Hippocampal formation (tissue), 2 donors: Measurements from ENCODE around the gene ASTN2.

ENCODE experiments used
- DNase-seq, 2 donors: peaks; one replicate each; lab custom pipeline; 2025; lab: John Stamatoyannopoulos, UW

Gene ASTN2

DNA sequence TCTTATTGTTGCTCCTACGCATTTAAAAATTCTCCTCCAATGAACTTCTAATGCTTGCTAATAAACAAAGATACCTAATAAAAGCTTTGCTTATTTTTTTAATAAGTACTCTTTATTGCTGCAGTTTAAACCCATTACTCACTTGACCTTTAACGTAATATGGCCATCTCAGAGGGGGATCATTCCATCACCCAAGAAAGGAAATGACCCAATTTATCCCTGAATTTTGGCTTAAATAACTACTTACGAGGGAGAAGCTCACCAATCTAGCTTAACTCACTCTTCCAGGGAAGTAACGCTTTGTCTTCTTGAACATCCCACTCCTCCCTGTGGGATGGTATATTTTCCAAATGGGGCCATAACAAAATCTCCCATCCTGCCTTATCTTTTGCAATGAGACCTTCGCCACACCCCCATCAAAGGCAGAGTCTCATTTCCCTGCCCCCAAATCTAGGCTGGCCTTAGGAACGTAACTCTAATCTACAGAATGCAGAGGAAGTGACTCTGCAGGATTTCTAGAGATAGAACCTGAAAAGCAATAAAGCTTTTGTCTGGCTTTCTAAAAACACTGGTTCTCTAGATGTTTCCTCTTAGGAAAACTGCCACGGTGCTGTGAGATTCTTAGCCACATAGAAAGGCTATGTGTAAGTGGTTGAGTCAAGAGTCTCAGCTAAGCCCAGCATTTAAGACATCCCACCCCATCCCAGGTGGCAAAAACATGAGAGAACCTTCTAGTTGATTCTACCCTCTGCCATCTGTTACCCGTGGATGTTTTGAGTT, 310.0 kb downstream of the ASTN2 start:
- DNase-seq = no peak

- no peak for DNase-seq
These were observed 310.7 kb downstream of the ASTN2 start for GRCh38 chr9:117104206-117104605.

- DNase-seq = no peak
These were observed 311.3 kb downstream of the ASTN2 start for GRCh38 chr9:117103438-117104110.

DNA sequence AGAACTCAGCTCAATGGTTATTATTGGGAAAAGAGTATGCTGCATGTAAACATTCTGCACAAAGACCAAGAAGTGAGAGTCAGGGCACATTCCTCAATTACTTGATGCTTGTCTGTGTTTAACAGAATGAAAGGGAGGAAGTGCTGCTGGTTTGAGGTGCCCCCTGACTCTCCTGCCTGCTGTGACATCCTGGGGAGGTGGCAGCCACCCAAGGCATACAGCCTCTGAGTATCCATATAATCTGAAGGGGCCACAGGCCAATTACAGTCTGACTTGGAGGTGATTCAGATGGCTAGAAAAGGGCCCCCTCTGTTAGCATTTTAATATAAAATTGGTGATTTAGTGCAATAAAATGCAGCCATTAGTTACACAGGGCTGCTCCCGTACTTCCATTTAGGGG, 313.8 kb downstream of the ASTN2 start:
- DNase-seq = no peak

- DNase-seq = no peak
These were observed 316.5 kb downstream of the ASTN2 start for GRCh38 chr9:117098331-117098730.

DNA sequence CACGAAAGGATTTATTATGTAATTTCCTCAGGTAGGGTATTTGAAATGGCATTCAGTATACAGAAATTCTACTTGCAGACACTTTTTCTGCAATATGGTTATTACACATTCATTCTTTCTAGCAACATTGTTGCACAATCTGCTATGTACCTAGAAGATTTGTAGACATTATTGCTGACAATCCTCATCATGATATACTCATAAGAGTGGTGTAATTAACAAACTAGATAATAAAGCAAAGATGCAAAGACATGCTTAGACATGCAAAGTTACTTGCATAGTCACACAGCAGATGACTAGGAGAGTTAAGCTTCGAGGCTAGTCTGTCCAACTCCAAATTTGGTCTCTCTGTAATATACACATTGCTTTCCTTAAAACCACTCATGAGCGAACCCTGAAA, 317.1 kb downstream of the ASTN2 start:
- DNase-seq = no peak

DNA sequence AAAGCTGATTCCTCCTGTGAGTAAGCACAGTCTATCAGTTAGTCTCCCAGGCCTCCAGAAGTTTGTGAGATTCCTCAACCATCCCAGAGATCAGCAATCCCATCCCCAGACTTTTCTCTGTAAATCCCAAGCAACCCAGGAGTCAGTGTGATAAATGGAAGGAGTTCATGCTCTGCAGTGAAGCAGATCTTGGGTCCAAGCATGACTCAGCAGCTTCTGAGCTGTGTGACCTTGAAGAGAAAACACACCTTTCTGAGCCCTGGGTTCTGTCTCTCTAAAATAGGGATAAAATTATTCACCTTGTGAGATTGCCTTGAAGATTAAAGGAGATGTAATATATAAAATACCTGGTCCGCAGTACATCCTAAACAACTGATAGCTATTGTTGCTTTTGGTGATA, 318.7 kb downstream of the ASTN2 start:
- no peak for DNase-seq

GRCh38 chr9:117095081-117095480, 319.8 kb downstream of the ASTN2 start:
- no peak for DNase-seq

DNA sequence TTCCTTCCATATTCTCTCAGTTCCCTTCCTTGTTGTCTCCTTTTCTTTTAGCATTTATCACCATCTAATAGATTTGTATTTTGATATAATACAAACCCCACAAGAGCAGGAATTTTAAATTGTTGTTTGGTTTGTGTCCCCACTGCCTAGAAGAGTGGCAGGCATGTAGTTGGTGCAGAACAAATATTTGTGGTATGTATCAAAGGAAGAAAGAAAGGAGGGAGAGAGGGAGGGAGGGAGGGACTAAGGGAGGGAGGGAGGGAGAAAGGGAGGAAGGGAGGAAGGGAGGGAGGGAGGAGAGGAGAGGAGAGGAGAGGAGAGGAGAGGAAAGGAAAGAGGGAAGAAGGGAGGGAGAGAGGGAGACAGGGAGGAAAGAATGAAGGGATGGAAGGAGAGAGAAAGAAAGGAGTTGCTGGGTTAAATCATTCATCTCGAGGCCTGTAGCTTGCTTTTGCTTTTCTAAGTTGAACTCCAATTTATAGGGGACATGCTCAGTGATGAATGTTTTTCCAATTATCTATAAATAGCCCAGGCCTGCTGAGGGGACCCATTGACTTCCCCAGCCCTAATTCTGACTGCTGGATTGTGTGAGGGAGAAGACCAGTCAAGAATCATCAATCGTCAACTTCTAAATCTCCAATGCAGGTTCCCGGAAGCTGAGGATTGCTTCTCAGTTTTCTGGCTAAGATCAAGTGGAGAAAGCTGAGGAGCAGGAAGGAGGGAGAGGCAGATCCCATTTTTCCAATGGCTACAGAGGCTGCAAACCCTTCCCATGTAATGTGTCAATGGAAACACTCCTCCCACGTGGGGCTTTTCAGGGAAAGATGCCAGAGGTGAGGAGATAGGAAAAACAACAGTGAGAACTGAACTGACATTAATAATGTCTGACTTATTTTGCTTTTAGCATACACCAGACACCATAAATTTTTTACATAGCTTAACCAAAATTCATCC, 320.7 kb downstream of the ASTN2 start:
- no peak for DNase-seq

- DNase-seq = no peak
These were observed 322.3 kb downstream of the ASTN2 start for GRCh38 chr9:117092582-117092981.

GRCh38 chr9:117091529-117091928, 323.3 kb downstream of the ASTN2 start:
- DNase-seq = no peak

DNA sequence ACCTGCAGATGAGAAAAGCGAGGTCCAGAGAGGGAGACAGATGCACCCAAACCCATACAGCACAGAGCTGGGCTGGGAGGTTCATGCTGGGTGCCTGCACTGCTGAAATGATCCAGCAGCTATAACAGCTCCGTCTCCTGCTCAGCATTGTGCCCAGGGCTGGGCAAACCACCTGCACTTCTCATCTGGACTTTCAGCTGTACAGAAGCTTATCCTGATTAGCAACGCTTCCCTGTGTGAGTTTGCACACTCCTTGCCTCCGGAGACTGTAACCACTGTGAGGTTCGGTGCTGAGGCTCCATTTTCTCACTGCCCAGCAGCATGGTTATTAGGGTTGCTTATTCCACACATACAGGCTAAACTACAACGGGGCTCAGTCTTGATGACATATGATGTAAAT, 326.1 kb downstream of the ASTN2 start:
- no peak for DNase-seq

DNA sequence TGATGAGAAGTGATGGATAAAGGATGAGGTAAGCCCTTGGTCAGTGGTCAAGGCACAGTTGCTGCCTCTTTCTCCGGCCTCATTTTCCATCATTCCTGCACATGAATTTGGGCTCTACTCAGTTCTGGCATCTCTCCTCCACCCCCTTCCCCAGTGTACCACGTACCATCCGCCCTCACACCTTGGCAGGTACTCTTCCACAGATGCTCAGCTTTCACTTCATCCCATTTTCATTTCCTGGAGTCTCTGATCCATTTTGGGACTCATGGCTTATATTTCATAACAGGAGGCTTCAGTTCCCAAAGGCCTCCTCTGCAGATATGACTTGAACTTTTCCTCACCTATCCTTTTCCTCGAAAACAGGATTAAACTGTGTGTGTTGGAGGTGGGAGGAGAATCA, 326.7 kb downstream of the ASTN2 start:
- no peak for DNase-seq

- DNase-seq = no peak
These were observed 330.6 kb downstream of the ASTN2 start for GRCh38 chr9:117084221-117084620.

DNA sequence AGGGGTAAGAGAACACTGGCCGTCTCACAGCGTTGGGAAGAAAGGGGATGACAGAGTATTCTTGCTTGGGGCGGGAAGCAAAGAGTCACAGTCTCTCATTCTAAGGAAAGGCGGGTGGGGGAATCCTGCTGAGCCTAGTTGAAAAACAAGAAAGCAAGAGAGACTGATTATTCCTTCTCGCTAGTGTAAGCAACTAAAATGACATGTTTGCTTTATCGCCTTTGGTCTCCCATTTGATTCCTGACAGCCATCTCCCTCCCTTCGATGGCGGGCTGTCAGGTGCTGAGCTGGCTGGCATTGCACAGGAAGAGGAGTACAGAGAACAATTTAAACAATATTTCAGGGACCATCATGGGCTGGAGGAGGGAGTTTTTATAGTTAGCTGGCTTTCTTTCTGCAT, 331.3 kb downstream of the ASTN2 start:
- no peak for DNase-seq

GRCh38 chr9:117081641-117082317, 333.1 kb downstream of the ASTN2 start:
- DNase-seq = no peak

- DNase-seq = no peak
These were observed 334.0 kb downstream of the ASTN2 start for GRCh38 chr9:117080765-117081390.

GRCh38 chr9:117076571-117077290, 338.1 kb downstream of the ASTN2 start:
- DNase-seq = no peak

- no peak for DNase-seq
These were observed 339.2 kb downstream of the ASTN2 start for GRCh38 chr9:117075636-117076035.

DNA sequence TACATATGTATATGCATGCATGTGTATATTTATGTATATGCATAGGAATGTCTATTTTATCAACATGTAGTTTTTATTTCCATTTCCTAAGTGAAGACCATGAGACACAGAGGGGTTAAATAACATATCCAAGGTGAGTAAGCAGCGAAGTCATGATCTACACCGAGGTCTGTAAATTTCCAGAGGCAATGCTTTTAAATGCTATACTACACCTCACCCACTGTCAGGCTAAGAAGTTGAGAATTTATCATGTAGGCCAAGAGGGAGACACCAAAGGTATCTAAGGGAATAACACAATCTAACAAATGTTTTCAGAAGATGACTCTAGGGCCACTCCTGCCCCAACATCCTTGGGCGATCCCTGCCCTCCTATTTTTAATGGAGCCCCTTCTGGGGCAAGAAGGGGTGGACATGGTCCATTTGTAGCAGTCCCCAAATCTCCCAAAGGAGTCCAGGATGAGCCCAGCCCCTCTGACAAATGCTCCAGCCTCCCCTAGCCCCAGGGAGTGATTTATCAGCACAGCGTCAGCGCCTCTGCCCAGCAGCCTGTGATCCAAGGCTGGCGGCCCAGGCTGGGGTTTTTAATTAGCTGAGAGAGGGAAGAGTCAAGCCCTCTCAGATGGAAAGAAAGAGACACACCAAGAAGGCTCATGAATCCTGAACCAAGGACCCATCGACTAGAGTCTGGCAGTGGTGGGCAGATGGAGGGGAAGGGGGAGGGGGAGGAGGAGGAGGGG, 339.9 kb downstream of the ASTN2 start:
- no peak for DNase-seq
